ENCODE results near the gene SEMA3A. TPM values are rescaled to one million over a fixed set of nuclear protein-coding genes. Genes with fewer than 3 reads are reported as not detected.

The SEMA3A gene
- total RNA-seq, 1 donor from 2014 or later: 1.9 TPM

GRCh38 chr7:84181628-84182027 lies 13.0 kb downstream of the SEMA3A start:
- no peak overlapping the region for H3K4me3 ChIP-seq
- intact Hi-C loops (cut with micrococcal nuclease): no loop called here
- H3K27me3 ChIP-seq (ENCODE audit: low read depth): no peaks in the 10 kb centered on the region
- DNase-seq: no peak
- no peaks in the 10 kb centered on the region for H3K9me3 ChIP-seq (replicated peaks)
- TF ChIP-seq CTCF (IDR thresholded peaks at IDR 0.05; ENCODE audit: borderline replicate concordance): no peak
- peaks cover under 1% of the 10 kb centered on the region for H3K4me1 ChIP-seq
- H3K36me3 ChIP-seq: no peaks in the 10 kb centered on the region
- no peak overlapping the region for H3K27ac ChIP-seq (replicated peaks)

- intact Hi-C loops (cut with micrococcal nuclease): no loop called here
- H3K9me3 ChIP-seq (replicated peaks): no peaks in the 10 kb centered on the region
- no peak overlapping the region for H3K4me3 ChIP-seq
- H3K27me3 ChIP-seq (ENCODE audit: low read depth): no peaks in the 10 kb centered on the region
- DNase-seq: no peak
- TF ChIP-seq CTCF (IDR thresholded peaks at IDR 0.05; ENCODE audit: borderline replicate concordance): no peak
- H3K4me1 ChIP-seq: peaks cover 5% of the 10 kb centered on the region
- H3K27ac ChIP-seq (replicated peaks): no peak overlapping the region
- no peaks in the 10 kb centered on the region for H3K36me3 ChIP-seq
Measured at GRCh38 chr7:84177758-84178412, 16.7 kb downstream of the SEMA3A start.

DNA sequence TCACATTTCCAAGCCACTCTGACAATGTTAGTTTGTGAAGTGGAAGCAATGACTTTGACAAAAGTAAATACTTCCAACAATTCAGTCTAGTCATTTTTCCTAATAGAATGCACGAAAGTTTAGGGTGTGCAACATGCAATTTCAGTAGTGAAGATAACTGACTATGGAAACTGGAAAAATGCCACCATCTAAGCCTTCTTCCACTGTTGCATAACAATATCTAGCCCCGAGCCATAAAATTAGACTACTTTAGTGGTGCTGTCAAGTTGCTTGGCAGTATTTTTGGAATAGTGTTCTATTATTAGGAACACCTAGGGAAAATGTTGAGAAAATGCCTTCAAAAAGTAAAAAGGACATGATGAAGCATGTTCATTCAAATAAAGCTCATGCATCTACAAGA lies 17.9 kb downstream of the SEMA3A start:
- H3K27me3 ChIP-seq (ENCODE audit: low read depth): no peaks in the 10 kb centered on the region
- H3K9me3 ChIP-seq (replicated peaks): no peaks in the 10 kb centered on the region
- DNase-seq: no peak
- no peak overlapping the region for H3K4me3 ChIP-seq
- TF ChIP-seq CTCF (IDR thresholded peaks at IDR 0.05; ENCODE audit: borderline replicate concordance): no peak
- peaks cover 5% of the 10 kb centered on the region for H3K4me1 ChIP-seq
- H3K36me3 ChIP-seq: no peaks in the 10 kb centered on the region
- intact Hi-C loops (cut with micrococcal nuclease): no loop called here
- H3K27ac ChIP-seq (replicated peaks): no peak overlapping the region

DNA sequence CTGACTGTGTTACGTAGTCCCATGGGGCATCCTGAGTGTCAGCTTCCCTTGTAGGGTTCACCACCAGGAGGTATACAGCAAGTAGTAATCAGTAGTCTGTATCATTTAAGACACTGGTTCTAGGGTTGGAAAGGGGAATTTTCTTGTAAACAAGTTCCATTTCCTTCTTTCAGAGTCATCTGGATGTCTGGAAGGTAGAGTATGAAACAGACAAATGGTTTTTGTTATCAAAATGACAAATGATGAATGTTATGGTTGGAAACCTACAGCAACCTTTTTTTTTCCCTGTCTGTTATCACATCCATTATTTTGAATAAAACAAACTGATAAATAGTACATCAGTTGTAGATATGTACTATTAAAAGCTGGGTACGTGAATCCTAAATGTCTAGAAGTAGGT lies 19.1 kb downstream of the SEMA3A start:
- TF ChIP-seq CTCF (IDR thresholded peaks at IDR 0.05; ENCODE audit: borderline replicate concordance): no peak
- Histone ChIP-seq H3K27ac (replicated peaks) (no peak overlapping the region), H3K4me3 (no peak overlapping the region), H3K4me1 (peaks cover 5% of the 10 kb centered on the region), H3K36me3 (no peaks in the 10 kb centered on the region), H3K9me3 (replicated peaks) (no peaks in the 10 kb centered on the region), H3K27me3 (ENCODE audit: low read depth) (no peaks in the 10 kb centered on the region)
- intact Hi-C loops (cut with micrococcal nuclease): no loop called here
- DNase-seq: no peak

GRCh38 chr7:84170646-84171045 lies 23.9 kb downstream of the SEMA3A start:
- H3K27me3 ChIP-seq (ENCODE audit: low read depth): no peaks in the 10 kb centered on the region
- no peak for DNase-seq
- H3K9me3 ChIP-seq (replicated peaks): no peaks in the 10 kb centered on the region
- no peak for TF ChIP-seq CTCF (IDR thresholded peaks at IDR 0.05; ENCODE audit: borderline replicate concordance)
- H3K4me1 ChIP-seq: no peaks in the 10 kb centered on the region
- no peaks in the 10 kb centered on the region for H3K36me3 ChIP-seq
- no peak overlapping the region for H3K4me3 ChIP-seq
- intact Hi-C loops (cut with micrococcal nuclease): no loop called here
- no peak overlapping the region for H3K27ac ChIP-seq (replicated peaks)

Data from left ventricle myocardium inferior (tissue), 1 donor.